WTC11 (cell line): Measurements from ENCODE around the gene KLHL13. TPM values are rescaled to one million over a fixed set of nuclear protein-coding genes. Genes with fewer than 3 reads are reported as not detected.

Experiments
- ATAC-seq: fragments of 200-7000 bp; cut with Tn5 transposase; 2 replicates; pipeline ENCODE4 v1.10.0; 2021; ENCODE audit warnings: mild to moderate bottlenecking, moderate library complexity
- CTCF ChIA-PET: fragments of 300-600 bp; sonication (Branson Sonifier 250); formaldehyde crosslinking; loops from one replicate; lab custom pipeline; 2021; ENCODE audit warnings: antibody characterized with exemption; lab: Charles Lee
- POLR2A ChIA-PET: fragments of 350-600 bp; sonication (Branson Sonifier 250); formaldehyde crosslinking; loops from one replicate; lab custom pipeline; 2021; ENCODE audit warnings: antibody characterized with exemption; lab: Charles Lee
- DNase-seq: peaks from one replicate; pipeline ENCODE4 v3.0.0; 2021; ENCODE audit warnings: low spot score
- H3K27ac Mint-ChIP-seq: 2 replicates; pipeline ENCODE4 v1.8.0; 2021; ENCODE audit warnings: mixed read lengths
- H3K27me3 Mint-ChIP-seq: 2 replicates; pipeline ENCODE4 v1.8.0; 2021; ENCODE audit warnings: low read depth, mild to moderate bottlenecking, moderate library complexity, mixed read lengths
- H3K36me3 Mint-ChIP-seq: 2 replicates; pipeline ENCODE4 v1.8.0; 2021; ENCODE audit warnings: mixed read lengths
- H3K4me1 Mint-ChIP-seq: 2 replicates; pipeline ENCODE4 v1.8.0; 2022; ENCODE audit warnings: mixed read lengths
- H3K4me3 Mint-ChIP-seq: 2 replicates; pipeline ENCODE4 v1.8.0; 2021; ENCODE audit warnings: mild to moderate bottlenecking, moderate library complexity, mixed read lengths
- H3K9me3 Mint-ChIP-seq: 2 replicates; pipeline ENCODE4 v1.8.0; 2021; ENCODE audit warnings: mixed read lengths
- ARID4B ChIP-seq: sonication (generic); formaldehyde crosslinking; IDR thresholded peaks from 2 replicates; pipeline ENCODE4 v1.8.0; 2023; ENCODE audit warnings: missing genetic modification reagents, mild to moderate bottlenecking, borderline replicate concordance
- CREB1 ChIP-seq: sonication (generic); formaldehyde crosslinking; IDR thresholded peaks from 2 replicates; pipeline ENCODE4 v1.8.0; 2023; ENCODE audit warnings: mild to moderate bottlenecking, missing genetic modification reagents
- E2F1 ChIP-seq: sonication (generic); formaldehyde crosslinking; IDR thresholded peaks from 2 replicates; pipeline ENCODE4 v1.8.0; 2022; ENCODE audit warnings: mild to moderate bottlenecking, missing genetic modification reagents
- E2F4 ChIP-seq: sonication (generic); formaldehyde crosslinking; IDR thresholded peaks from 2 replicates; pipeline ENCODE4 v1.8.1; 2022; ENCODE audit warnings: low read depth, mild to moderate bottlenecking, moderate library complexity, missing genetic modification reagents, borderline replicate concordance
- ESRRA ChIP-seq: sonication (generic); formaldehyde crosslinking; IDR thresholded peaks from 2 replicates; pipeline ENCODE4 v1.8.1; 2022; ENCODE audit warnings: mild to moderate bottlenecking, missing genetic modification reagents, borderline replicate concordance
- ETV6 ChIP-seq: sonication (generic); formaldehyde crosslinking; IDR thresholded peaks from 2 replicates; pipeline ENCODE4 v1.8.1; 2022; ENCODE audit warnings: mild to moderate bottlenecking, missing genetic modification reagents
- FOXP1 ChIP-seq: sonication (generic); formaldehyde crosslinking; IDR thresholded peaks from 2 replicates; pipeline ENCODE4 v1.8.0; 2022; ENCODE audit warnings: missing genetic modification reagents, mild to moderate bottlenecking, moderate library complexity, borderline replicate concordance
- GTF2I ChIP-seq: fragments of 250-450 bp; sonication (Bioruptor Pico); conservative IDR thresholded peaks from 2 replicates; pipeline ENCODE4 v1.4.0; 2021; ENCODE audit warnings: mild to moderate bottlenecking
- IRF1 ChIP-seq: sonication (generic); formaldehyde crosslinking; IDR thresholded peaks from 2 replicates; pipeline ENCODE4 v1.8.0; 2023; ENCODE audit warnings: missing genetic modification reagents
- JUN ChIP-seq: sonication (generic); formaldehyde crosslinking; IDR thresholded peaks from 2 replicates; pipeline ENCODE4 v1.8.0; 2023; ENCODE audit warnings: mild to moderate bottlenecking, missing genetic modification reagents
- MLX ChIP-seq: sonication (generic); formaldehyde crosslinking; IDR thresholded peaks from 2 replicates; pipeline ENCODE4 v1.8.1; 2023; ENCODE audit warnings: mild to moderate bottlenecking, missing genetic modification reagents, moderate library complexity
- MXD4 ChIP-seq: fragments of 250-450 bp; sonication (Bioruptor Pico); IDR thresholded peaks from 2 replicates; pipeline ENCODE4 v1.8.0; 2021; ENCODE audit warnings: mild to moderate bottlenecking, moderate library complexity, borderline replicate concordance
- NR3C1 ChIP-seq: sonication (generic); formaldehyde crosslinking; conservative IDR thresholded peaks from 2 replicates; pipeline ENCODE4 v1.8.1; 2023; ENCODE audit warnings: low read depth, mild to moderate bottlenecking, missing genetic modification reagents
- OVOL2 ChIP-seq: fragments of 250-450 bp; sonication (Bioruptor Pico); IDR thresholded peaks from 2 replicates; pipeline ENCODE4 v1.9.0; 2021; ENCODE audit warnings: mild to moderate bottlenecking, borderline replicate concordance
- PREB ChIP-seq: sonication (generic); formaldehyde crosslinking; IDR thresholded peaks from 2 replicates; pipeline ENCODE4 v1.8.1; 2022; ENCODE audit warnings: mild to moderate bottlenecking, missing genetic modification reagents, moderate library complexity, borderline replicate concordance
- RELA ChIP-seq: sonication (generic); formaldehyde crosslinking; IDR thresholded peaks from 2 replicates; pipeline ENCODE4 v1.8.1; 2022; ENCODE audit warnings: missing genetic modification reagents, mild to moderate bottlenecking, borderline replicate concordance
- SMAD3 ChIP-seq: sonication (generic); formaldehyde crosslinking; IDR thresholded peaks from 2 replicates; pipeline ENCODE4 v1.8.0; 2022; ENCODE audit warnings: missing genetic modification reagents, mild to moderate bottlenecking, borderline replicate concordance
- TP53 ChIP-seq: sonication (generic); formaldehyde crosslinking; IDR thresholded peaks from 2 replicates; pipeline ENCODE4 v1.8.1; 2023; ENCODE audit warnings: mild to moderate bottlenecking, missing genetic modification reagents
- ZBTB43 ChIP-seq: sonication (generic); formaldehyde crosslinking; IDR thresholded peaks from 2 replicates; pipeline ENCODE4 v1.8.1; 2023; ENCODE audit warnings: mild to moderate bottlenecking, missing genetic modification reagents
- ZMAT4 ChIP-seq: fragments of 250-450 bp; sonication (Bioruptor Pico); IDR thresholded peaks from 2 replicates; pipeline ENCODE4 v1.9.0; 2021; ENCODE audit warnings: mild to moderate bottlenecking
- ZNF121 ChIP-seq: sonication (generic); formaldehyde crosslinking; IDR thresholded peaks from 2 replicates; pipeline ENCODE4 v1.8.0; 2023; ENCODE audit warnings: missing genetic modification reagents
- ZNF317 ChIP-seq: sonication (generic); formaldehyde crosslinking; IDR thresholded peaks from 2 replicates; pipeline ENCODE4 v1.8.1; 2023; ENCODE audit warnings: low read depth, mild to moderate bottlenecking, moderate library complexity, missing genetic modification reagents, borderline replicate concordance
- ZNF423 ChIP-seq: fragments of 250-450 bp; sonication (Bioruptor Pico); IDR thresholded peaks from 2 replicates; pipeline ENCODE4 v2.1.2; 2022; ENCODE audit warnings: mild to moderate bottlenecking, moderate library complexity
- total RNA-seq: library from RNA; stranded (reverse); gene quantifications from 3 replicates; pipeline ENCODE4 v1.2.3, GENCODE V29; 2021

The KLHL13 gene
- total RNA-seq, 1 experiment from 2014 or later, result 7.7 TPM

- TF ChIP-seq PREB (CRISPR knock-in tag) (no peak), ZBTB43 (no peak), SMAD3 (no peak), ZNF121 (CRISPR knock-in tag) (no peak), RELA (CRISPR knock-in tag) (no peak), ZNF423 (CRISPR knock-in tag) (no peak)
These were observed 28.5 kb downstream of the KLHL13 start (continued) for GRCh38 chrX:118088084-118088483.

- no peaks in the 10 kb centered on the region for H3K27me3 Mint-ChIP-seq
- H3K4me3 Mint-ChIP-seq, result no peak overlapping the region
- no peaks in the 10 kb centered on the region for H3K36me3 Mint-ChIP-seq
- CTCF ChIA-PET, result no interaction called here
- DNase-seq (no peak), ATAC-seq (no peak)
- no peaks in the 10 kb centered on the region; the same call in 1 of the 2 replicates for H3K4me1 Mint-ChIP-seq
- TF ChIP-seq MLX (CRISPR knock-in tag) (no peak), FOXP1 (CRISPR knock-in tag) (no peak), ZNF317 (CRISPR knock-in tag) (no peak), OVOL2 (no peak), GTF2I (no peak), ARID4B (CRISPR knock-in tag) (no peak), ESRRA (CRISPR knock-in tag) (no peak), ETV6 (CRISPR knock-in tag) (no peak), E2F1 (CRISPR knock-in tag) (no peak), TP53 (no peak), MXD4 (CRISPR knock-in tag) (no peak), ZNF121 (CRISPR knock-in tag) (no peak), IRF1 (CRISPR knock-in tag) (no peak), E2F4 (CRISPR knock-in tag) (no peak), JUN (CRISPR knock-in tag) (no peak), ZMAT4 (CRISPR knock-in tag) (no peak), CREB1 (CRISPR knock-in tag) (no peak), NR3C1 (no peak)
- POLR2A ChIA-PET, result no interaction called here
- H3K27ac Mint-ChIP-seq, result no peak overlapping the region
- no peaks in the 10 kb centered on the region; the same call in 1 of the 2 replicates for H3K9me3 Mint-ChIP-seq
These were observed 42.4 kb downstream of the KLHL13 start for GRCh38 chrX:118074196-118074595.
